WERI-Rb-1 (cell line): ENCODE measurements around the gene NXN.
"Not testable (repeated sequence)": the region's sequence is repeated elsewhere in the genome, so short reads cannot be mapped to it uniquely, and the experiment has no call there.

ENCODE experiments used
- DNase-seq: peaks from one replicate; pipeline ENCODE4 v3.0.0-alpha.2; 2020
- H3K27ac ChIP-seq: fragments of 250-450 bp; sonication (Bioruptor Pico); 2 replicates; pipeline ENCODE4 v1.5.1; 2020; ENCODE audit warnings: mild to moderate bottlenecking, moderate library complexity
- H3K27me3 ChIP-seq: fragments of 250-450 bp; sonication (Bioruptor Pico); 2 replicates; pipeline ENCODE4 v1.5.1; 2021; ENCODE audit warnings: mild to moderate bottlenecking, low read depth, moderate library complexity; ENCODE audit not compliant: insufficient read depth, severe bottlenecking
- H3K36me3 ChIP-seq: fragments of 250-450 bp; sonication (Bioruptor Pico); 2 replicates; pipeline ENCODE4 v1.5.1; 2020; ENCODE audit warnings: mild to moderate bottlenecking, moderate library complexity
- H3K4me3 ChIP-seq: 2 replicates; pipeline ENCODE4 v1.5.1; 2011; ENCODE audit warnings: low read depth, mild to moderate bottlenecking, control low read depth, low read length
- H3K9me3 ChIP-seq: fragments of 250-450 bp; sonication (Bioruptor Pico); 2 replicates; pipeline ENCODE4 v1.5.1; 2021; ENCODE audit warnings: mild to moderate bottlenecking, moderate library complexity; ENCODE audit not compliant: severe bottlenecking
- CTCF ChIP-seq: IDR thresholded peaks from 2 replicates; pipeline ENCODE4 v1.5.1; 2011; ENCODE audit warnings: low read depth, mild to moderate bottlenecking, control low read depth, inconsistent platforms, low read length

NXN gene

GRCh38 chr17:841313-841712 lies 138.3 kb downstream of the NXN start:
- no peak overlapping the region for H3K4me3 ChIP-seq
- no peak for DNase-seq
- peaks cover 27% of the 10 kb centered on the region for H3K36me3 ChIP-seq
- H3K9me3 ChIP-seq, result no peaks in the 10 kb centered on the region
- H3K27ac ChIP-seq, result no peak overlapping the region
- no peak for TF ChIP-seq CTCF
- H3K27me3 ChIP-seq, result no peaks in the 10 kb centered on the region

- TF ChIP-seq CTCF, result no peak
- no peak for DNase-seq
- Histone ChIP-seq H3K9me3 (no peaks in the 10 kb centered on the region), H3K36me3 (peaks cover 27% of the 10 kb centered on the region), H3K27ac (no peak overlapping the region), H3K4me3 (no peak overlapping the region), H3K27me3 (no peaks in the 10 kb centered on the region)
Measured at GRCh38 chr17:838486-838885, 141.1 kb downstream of the NXN start.

GRCh38 chr17:836151-836550 lies 143.4 kb downstream of the NXN start:
- TF ChIP-seq CTCF, result no peak
- Histone ChIP-seq H3K4me3 (no peak overlapping the region), H3K27me3 (no peaks in the 10 kb centered on the region), H3K9me3 (peaks cover 2% of the 10 kb centered on the region), H3K36me3 (peaks cover 20% of the 10 kb centered on the region), H3K27ac (peak overlapping the region; percentile 42)
- DNase-seq, result peak; percentile 64

DNA sequence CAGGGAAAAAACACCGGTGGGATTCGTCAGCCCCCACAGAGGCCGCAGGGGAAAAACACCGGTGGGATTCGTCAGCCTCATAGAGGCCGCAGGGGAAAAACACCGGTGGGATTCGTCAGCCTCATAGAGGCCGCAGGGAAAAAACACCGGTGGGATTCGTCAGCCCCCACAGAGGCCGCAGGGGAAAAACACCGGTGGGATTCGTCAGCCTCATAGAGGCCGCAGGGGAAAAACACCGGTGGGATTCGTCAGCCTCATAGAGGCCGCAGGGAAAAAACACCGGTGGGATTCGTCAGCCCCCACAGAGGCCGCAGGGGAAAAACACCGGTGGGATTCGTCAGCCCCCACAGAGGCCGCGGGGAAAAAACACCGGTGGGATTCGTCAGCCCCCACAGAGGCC lies 143.9 kb downstream of the NXN start:
- H3K9me3 ChIP-seq, H3K4me3 ChIP-seq, H3K27me3 ChIP-seq, H3K27ac ChIP-seq, DNase-seq: not testable (repeated sequence)
- peaks cover 17% of the 10 kb centered on the region for H3K36me3 ChIP-seq

DNA sequence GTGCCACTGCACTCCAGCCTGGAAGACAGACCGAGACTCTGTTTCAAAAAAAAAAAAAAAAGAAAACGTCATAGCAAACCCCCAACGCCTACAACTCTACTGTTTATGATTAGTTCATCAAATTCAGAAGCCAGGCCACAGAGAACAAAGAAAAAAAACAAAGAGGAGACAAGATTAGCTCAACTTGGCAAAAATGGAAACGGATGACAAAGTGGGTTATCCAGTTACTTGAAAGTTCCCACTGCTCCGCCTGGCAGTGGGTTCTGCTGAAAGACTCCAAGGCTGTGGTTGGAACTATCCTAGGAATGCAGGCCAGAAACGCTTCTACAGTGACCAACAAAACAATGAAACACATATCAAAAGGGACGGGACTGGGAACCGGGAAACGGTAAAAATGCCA lies 144.3 kb downstream of the NXN start:
- no peak for DNase-seq
- H3K27ac ChIP-seq, result no peak overlapping the region
- no peak for TF ChIP-seq CTCF

DNA sequence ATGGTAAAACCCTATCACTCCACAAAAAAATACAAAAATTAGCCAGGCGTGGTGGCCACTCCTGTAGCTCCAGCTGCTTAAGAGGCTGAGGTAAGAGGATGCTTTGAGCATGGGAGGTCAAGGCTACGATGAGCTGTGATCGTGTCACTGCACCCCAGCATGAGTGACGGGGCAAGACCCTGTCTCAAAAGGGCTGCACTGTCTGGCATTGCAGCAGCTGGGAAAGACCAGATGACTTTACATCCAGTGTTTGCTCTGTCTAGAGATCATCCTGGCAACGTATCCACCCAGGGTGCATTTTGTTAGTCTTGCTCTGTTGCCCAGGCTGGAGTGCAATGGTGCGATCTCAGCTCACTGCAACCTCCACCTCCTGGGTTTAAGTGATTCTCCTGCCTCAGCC lies 145.4 kb downstream of the NXN start:
- Histone ChIP-seq H3K4me3 (no peak overlapping the region), H3K9me3 (peaks cover 2% of the 10 kb centered on the region), H3K36me3 (peaks cover 16% of the 10 kb centered on the region), H3K27me3 (no peaks in the 10 kb centered on the region), H3K27ac (peak overlapping the region; percentile 41)
- no peak for TF ChIP-seq CTCF
- no peak for DNase-seq

More for the DNA sequence above, 144.3 kb downstream of the NXN start:
- Histone ChIP-seq H3K9me3 (peaks cover 2% of the 10 kb centered on the region), H3K36me3 (peaks cover 17% of the 10 kb centered on the region), H3K27me3 (no peaks in the 10 kb centered on the region), H3K4me3 (no peak overlapping the region)
